Esophagus squamous epithelium (tissue), 4 donors: ENCODE results near the gene CACNA2D3.

Experiments
- POLR2A ChIP-seq, 4 donors: fragments of 450-650 bp; IDR thresholded peaks; one replicate each; pipeline ENCODE4 v1.6.1; 2017; ENCODE audit warnings: antibody characterized with exemption in 4 of 4, mild to moderate bottlenecking in 4 of 4, moderate library complexity in 3 of 4
- TF ChIP-seq, protein P1 (sequence below), 6 experiments: fragments of 450-650 bp in 4 of 6; fragments of 200-600 bp in 2 of 6; sonication (generic) in 2 of 6; IDR thresholded peaks; one replicate each; pipeline ENCODE4 v1.5.1; 2016 to 2019; ENCODE audit warnings: antibody characterized with exemption in 6 of 6, mild to moderate bottlenecking in 4 of 6, moderate library complexity in 4 of 6

GRCh38 chr3:54123003-54123775 lies 837 bp downstream of the CACNA2D3 start:
- TF ChIP-seq, protein P1, sequence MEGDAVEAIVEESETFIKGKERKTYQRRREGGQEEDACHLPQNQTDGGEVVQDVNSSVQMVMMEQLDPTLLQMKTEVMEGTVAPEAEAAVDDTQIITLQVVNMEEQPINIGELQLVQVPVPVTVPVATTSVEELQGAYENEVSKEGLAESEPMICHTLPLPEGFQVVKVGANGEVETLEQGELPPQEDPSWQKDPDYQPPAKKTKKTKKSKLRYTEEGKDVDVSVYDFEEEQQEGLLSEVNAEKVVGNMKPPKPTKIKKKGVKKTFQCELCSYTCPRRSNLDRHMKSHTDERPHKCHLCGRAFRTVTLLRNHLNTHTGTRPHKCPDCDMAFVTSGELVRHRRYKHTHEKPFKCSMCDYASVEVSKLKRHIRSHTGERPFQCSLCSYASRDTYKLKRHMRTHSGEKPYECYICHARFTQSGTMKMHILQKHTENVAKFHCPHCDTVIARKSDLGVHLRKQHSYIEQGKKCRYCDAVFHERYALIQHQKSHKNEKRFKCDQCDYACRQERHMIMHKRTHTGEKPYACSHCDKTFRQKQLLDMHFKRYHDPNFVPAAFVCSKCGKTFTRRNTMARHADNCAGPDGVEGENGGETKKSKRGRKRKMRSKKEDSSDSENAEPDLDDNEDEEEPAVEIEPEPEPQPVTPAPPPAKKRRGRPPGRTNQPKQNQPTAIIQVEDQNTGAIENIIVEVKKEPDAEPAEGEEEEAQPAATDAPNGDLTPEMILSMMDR (IDR thresholded peaks at IDR 0.05): no peak
- no peak for TF ChIP-seq POLR2A (IDR thresholded peaks at IDR 0.05)
